Stimulated activated CD4-positive, alpha-beta T cell treated with anti-CD3 and anti-CD28 coated beads, Interleukin-4, amount 100 ng/mL, for 24 hours (primary cell): Measurements from ENCODE around the gene EFNB3.

Experiments used
- DNase-seq: peaks from one replicate; pipeline ENCODE4 v3.0.0-alpha.2; 2020

EFNB3 gene

DNA sequence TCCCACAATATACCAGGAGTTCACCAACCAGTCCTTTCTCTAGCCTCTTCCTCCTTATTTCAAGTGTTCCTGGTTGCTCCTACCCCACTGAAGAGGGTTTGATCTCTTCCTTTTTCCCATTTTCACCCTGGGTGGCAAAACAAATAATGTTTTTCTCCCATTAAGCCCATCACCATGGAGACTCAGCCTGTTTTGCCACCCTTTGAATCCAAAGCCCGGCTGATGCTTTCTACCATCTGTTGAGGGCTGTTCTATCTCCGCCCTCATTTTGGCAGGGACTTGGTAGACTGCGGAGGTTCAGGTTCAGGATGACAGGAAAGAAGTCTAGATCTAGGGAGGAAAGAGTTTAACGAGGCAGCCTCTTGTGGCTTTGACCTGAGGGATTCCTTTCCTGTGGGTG, 15.1 kb downstream of the EFNB3 start:
- DNase-seq = no peak

- no peak for DNase-seq
Observed at GRCh38 chr17:7721612-7722011, 16.6 kb downstream of the EFNB3 start.

GRCh38 chr17:7727886-7728285, 22.9 kb downstream of the EFNB3 start:
- no peak for DNase-seq

DNA sequence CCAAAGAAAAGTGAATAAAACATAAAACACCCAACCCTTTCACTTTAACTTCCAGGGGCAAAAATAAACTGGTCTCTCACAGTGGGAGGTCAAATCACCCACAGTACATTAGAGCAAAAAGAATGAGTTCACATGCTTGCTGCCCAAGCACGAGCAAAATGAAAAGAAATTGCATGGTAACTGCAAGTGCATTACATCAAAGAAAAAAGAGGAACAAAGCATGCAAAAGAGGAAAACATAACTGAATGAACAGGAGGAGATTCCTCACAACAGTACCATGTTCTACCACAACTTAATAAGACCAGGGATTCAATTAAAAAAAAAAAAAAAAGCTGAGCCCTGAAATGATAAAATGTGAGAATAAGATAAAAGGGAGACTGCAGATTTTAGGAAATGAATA, 24.8 kb downstream of the EFNB3 start:
- no peak for DNase-seq

- DNase-seq = no peak
Observed at GRCh38 chr17:7732981-7733539, 28.1 kb downstream of the EFNB3 start.

- no peak for DNase-seq
Observed at GRCh38 chr17:7737601-7738000, 32.6 kb downstream of the EFNB3 start.

DNA sequence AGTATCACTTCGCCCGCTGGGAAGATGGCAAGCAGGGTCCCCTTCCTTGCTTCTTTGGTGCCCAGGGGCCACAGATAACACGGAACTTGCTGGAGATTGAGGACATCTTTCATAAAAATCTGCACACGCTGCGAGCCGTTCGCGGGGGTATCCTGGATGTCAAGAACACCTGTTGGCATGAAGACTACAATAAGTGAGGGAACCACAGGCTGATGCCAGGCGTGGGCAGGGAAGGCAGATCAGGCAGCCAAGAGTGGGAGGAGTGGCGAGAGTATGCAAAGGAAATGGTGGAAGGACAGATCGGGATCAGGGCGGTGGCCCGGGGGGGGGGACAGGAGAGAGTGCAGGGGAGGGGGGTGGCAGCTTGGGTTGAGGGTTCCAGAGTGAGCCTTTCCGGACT, 34.7 kb downstream of the EFNB3 start:
- DNase-seq = no peak

DNA sequence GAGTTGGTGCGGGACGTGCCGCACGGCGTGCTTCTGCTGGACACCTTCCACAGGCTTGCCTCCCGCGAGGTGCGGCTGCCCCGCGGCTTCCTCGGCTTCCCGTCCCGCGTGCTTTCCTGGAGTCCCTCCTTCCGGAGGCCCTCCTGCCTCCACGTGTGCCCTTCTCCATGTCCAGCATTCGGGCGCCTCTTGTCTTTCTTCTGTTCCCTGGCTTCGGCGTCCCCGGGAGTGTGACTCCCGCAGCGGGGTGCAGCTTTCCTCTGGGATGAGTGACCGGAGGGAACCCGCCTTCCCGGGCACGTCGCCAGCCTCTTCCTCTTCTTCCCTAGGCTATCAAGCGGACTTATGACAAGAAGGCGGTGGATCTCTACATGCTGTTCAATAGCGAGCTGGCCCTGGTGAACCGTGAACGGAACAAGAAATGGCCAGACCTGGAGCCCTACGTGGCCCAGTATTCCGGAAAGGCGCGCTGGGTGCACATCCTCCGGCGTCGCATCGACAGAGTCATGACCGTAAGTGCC, 35.5 kb downstream of the EFNB3 start:
- DNase-seq = no peak

DNA sequence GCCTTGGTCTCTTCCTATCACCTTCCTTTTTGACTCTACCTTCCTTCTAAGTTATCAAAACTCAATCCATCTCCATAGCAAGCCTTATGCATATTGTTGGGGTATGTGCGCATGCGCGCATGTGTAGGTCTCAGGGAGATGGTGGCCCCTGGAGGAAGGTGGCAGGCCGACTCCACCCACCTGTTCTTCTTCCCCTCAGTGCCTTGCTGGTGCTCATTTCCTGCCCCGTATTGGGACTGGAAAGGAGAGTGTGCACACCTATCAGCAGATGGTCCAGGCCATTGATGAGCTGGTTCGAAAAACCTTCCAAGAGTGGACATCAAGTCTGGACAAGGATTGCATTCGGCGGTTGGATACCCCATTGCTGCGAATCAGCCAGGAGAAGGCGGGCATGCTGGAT, 37.7 kb downstream of the EFNB3 start:
- DNase-seq = no peak

- DNase-seq = no peak
Observed at GRCh38 chr17:7744416-7744815, 39.4 kb downstream of the EFNB3 start.

GRCh38 chr17:7745748-7746470, 40.9 kb downstream of the EFNB3 start:
- DNase-seq = no peak

DNA sequence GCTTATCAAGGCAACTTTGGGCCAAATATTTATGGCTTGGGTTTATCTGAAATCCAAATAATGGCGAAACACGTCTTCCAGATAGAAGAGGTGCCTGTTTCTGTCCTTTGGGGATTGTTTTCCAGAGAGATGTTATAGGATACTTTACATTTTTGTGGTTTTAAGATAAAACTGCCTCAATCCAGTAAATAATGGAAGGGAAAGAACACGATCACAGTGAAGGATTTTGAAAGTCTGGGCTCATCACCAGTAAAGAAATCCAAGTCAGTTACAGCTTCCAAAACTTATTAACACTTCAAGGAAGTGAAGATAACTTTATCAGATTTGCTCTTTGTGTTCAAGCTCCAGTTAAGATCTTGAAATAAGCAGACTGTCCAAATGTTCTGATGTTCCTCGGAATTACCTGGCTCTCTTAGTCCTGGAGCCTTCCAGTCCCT, 42.7 kb downstream of the EFNB3 start:
- no peak for DNase-seq

DNA sequence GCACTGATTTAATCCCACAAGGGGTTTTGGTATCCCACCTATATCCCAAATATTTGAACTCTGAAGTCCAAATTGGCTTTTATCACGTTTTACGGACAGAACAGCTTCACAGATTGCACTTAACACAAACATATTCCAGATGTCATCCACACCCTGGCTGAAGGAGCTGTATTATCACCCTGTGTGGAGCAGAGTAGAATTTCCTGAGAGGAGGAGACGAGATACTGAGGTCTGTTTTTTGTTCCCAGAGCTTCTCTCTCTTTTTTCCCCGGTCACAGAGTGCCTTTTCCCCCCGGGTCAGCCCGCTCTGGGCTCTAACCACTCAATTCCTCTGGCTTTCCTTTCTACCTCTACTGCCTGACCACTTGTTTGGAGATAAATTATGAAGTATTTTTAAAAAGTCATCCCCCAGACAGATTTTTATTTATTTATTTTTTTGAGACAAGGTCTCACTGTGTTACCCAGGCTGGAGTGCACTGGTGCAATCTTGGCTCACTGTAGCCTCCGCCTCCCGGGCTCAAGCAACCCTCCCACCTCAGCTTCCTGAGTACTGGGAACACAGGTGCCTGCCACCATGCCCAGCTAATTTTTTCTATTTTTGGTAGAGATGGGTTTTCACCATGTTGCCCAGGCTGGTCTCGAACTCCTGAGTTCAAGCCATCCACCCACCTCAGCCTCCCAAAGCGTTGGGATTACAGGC, 43.2 kb downstream of the EFNB3 start:
- no peak for DNase-seq

- no peak for DNase-seq
Observed at GRCh38 chr17:7750321-7750821, 45.4 kb downstream of the EFNB3 start.

DNA sequence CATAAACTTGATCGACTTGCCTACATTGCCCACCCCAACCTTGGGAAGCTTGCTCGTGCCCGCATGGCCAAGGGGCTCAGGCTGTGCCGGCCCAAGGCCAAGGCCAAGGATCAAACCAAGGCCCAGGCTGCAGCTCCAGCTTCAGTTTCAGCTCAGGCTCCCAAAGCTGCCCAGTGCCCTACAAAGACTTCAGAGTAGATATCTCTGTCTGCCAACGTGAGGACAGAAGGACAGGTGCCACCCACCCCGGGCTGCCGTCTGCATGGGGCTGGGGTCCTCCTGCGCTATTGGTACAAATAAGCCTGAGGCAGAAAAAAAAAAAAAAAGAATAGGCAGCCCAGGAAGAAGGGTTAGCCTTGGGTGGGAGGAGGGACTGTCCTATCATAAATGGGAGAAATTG, 49.7 kb downstream of the EFNB3 start:
- DNase-seq = no peak

DNA sequence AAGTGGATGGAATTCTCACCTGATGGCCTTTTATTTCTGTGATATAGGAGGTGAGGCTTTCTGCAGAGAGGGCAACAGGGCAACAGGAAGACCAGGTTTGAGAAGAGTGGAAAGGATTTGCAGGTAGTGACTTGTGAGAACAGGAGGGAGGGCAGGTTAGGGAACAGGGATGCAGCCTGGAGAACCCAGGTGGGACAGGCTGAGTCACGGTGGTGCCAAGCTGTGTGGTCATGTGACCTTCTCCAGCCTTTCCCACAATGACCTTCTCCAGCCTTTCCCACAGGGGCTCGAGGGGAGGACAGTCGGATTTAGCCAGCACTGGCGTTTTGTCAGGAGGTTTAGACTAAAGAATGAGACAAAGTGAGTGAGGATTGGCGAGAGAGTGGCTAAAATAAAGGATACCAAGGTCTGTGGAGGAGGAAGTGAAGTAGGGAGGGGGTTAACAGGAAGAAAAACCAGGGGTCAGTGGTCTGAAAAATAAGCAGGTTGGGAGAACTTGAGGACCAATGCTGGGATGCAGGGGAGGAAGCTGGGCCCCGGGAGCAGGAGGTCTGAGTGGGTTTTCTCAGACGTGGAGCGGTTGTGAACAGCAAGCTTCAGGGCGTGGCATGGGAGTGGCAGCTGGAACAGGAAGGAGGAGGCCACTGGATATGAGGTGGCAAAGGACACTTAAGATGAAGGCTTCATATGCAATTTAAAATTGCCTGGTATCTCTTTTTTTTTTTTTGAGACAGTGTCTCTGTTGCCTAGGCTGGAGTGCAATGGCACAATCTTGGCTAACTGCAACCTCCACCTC, 50.3 kb downstream of the EFNB3 start:
- no peak for DNase-seq

DNA sequence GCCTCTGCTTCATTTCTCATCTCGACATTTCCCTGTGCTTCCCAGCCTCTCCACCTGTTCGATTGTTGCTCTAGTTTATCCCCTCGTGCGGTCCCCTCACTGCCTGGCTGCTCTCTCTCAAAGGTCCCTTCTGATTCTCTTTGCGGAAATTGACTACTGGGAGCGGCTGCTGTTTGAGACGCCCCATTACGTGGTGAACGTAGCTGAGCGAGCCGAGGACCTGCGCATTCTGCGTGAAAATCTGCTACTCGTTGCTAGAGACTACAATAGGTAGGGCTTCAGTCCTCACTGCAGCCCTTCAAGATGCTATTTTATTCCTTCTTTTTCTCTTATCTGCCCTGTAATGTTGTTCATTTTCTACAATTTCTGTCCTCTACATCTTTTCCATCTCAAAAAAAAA, 52.0 kb downstream of the EFNB3 start:
- DNase-seq = no peak
